ENCODE measurements around the gene LRRC59. TPM values are rescaled to one million over a fixed set of nuclear protein-coding genes. Genes with fewer than 3 reads are reported as not detected.

The LRRC59 gene
- total and polyA plus RNA-seq, 4 donors = 21.4 to 136 (median 75.6) TPM

DNA sequence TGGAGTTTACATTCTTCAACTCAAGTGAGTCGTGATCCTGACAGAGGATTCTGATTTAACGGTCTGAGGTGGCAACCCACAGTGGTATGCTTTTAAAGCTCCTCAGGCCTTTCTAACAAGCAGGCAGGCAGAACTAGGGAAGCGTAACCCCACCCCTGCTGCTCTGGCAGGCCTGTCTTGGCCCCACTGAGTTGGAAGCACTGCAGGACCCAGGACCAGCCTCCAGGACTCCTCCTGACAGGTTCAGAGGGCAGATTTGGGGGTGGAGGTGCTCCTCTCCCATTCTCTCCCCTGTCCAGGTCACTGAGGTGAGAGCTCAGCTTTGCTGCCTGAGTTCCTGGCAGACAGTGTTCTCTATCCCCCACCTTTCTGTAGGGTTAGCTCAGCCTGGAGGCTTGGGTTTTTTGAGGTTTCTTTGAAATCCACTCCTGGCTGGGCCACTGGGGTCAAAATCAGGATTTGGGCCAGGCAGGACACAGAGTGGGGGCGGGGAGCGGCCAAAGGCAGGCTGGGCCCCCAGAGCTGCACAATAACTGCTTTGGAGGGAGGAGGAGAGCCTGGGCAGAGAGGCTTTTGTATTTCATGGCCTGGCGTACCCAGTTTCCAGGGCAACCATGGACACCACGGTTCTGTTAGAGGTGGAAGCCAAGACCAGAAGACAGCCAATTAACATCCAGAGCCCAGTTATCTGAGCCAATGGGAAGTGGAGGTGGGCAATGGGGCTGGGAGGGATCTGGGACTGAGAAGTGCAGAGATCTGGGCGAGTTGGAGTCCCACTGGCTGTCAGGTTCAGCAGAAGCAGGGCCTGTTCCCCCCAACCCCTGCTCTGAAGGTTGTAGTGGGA lies 33.9 kb downstream of the LRRC59 start:
- WGBS = 74% methylated on average over 8 of the region's 8 CpGs
- TF ChIP-seq EGR1 (IDR thresholded peaks at IDR 0.05; ENCODE audit: low read depth in 2 of 2) (no peak), HNF4G (IDR thresholded peaks at IDR 0.05) (no peak), GABPA (IDR thresholded peaks at IDR 0.05 in 1 of 2, conservative IDR thresholded peaks at IDR 0.05 in 1 of 2) (no peak), FOXA2 (IDR thresholded peaks at IDR 0.05) (no peak)
- TF ChIP-seq, protein P1, sequence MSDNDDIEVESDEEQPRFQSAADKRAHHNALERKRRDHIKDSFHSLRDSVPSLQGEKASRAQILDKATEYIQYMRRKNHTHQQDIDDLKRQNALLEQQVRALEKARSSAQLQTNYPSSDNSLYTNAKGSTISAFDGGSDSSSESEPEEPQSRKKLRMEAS (IDR thresholded peaks at IDR 0.05) = no peak
- Histone ChIP-seq H3K4me3 (ENCODE audit: low read depth in 1 of 3, low read length in 3 of 3) (no peak overlapping the region), H3K9ac (ENCODE audit: low read depth in 1 of 2, low read length in 2 of 2) (no peak overlapping the region), H3K4me1 (ENCODE audit: control insufficient read depth in 4 of 4, insufficient read depth in 4 of 4, low read length in 3 of 4) (peaks cover 0 to 6% (median 3%) of the 10 kb centered on the region in 4 donors), H3K27me3 (ENCODE audit: control insufficient read depth in 4 of 4, insufficient read depth in 4 of 4, low read length in 3 of 4) (no peaks in the 10 kb centered on the region), H3K36me3 (ENCODE audit: control insufficient read depth in 4 of 4, insufficient read depth in 3 of 4, low read depth in 1 of 4, low read length in 3 of 4) (peaks cover 8 to 39% (median 24%) of the 10 kb centered on the region in 4 donors), H3K9me3 (ENCODE audit: control insufficient read depth in 4 of 4, low read length in 3 of 4) (no peaks in the 10 kb centered on the region), H3K27ac (ENCODE audit: low read depth in 1 of 2, low read length in 2 of 2) (no peak overlapping the region)
- DNase-seq (ENCODE audit: low spot score) = no peak

DNA sequence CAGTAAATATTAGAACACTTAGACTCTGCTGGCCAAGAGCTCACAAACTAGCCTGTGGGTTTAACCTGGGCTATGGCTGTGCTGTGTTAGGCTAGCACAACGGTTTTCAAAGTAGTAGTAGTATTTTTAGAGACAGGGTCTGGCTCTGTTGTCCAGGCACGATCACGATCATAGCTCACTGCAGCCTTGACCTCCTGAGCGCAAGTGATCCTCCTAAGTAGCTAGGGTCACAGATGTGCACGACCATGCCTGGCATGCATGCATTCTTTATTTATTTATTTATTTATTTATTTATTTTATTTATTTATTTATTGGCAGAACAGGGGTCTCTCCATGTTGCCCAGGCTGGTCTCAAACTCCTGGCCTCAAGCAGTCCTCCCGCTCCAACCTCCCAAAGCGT lies 34.7 kb downstream of the LRRC59 start:
- H3K4me3 ChIP-seq (ENCODE audit: low read depth in 1 of 3, low read length in 3 of 3) = no peak overlapping the region
- no peaks in the 10 kb centered on the region for H3K9me3 ChIP-seq (ENCODE audit: control insufficient read depth in 4 of 4, low read length in 3 of 4)
- 68% methylated on average over 7 of the region's 7 CpGs for WGBS
- no peak for DNase-seq (ENCODE audit: low spot score)
- peaks cover 2 to 36% (median 20%) of the 10 kb centered on the region in 4 donors for H3K36me3 ChIP-seq (ENCODE audit: control insufficient read depth in 4 of 4, insufficient read depth in 3 of 4, low read depth in 1 of 4, low read length in 3 of 4)
- H3K27me3 ChIP-seq (ENCODE audit: control insufficient read depth in 4 of 4, insufficient read depth in 4 of 4, low read length in 3 of 4) = no peaks in the 10 kb centered on the region
- H3K9ac ChIP-seq (ENCODE audit: low read depth in 1 of 2, low read length in 2 of 2) = no peak overlapping the region
- peaks cover 0 to 6% (median 3%) of the 10 kb centered on the region in 4 donors for H3K4me1 ChIP-seq (ENCODE audit: control insufficient read depth in 4 of 4, insufficient read depth in 4 of 4, low read length in 3 of 4)
- TF ChIP-seq FOXA2 (IDR thresholded peaks at IDR 0.05) (no peak), EGR1 (IDR thresholded peaks at IDR 0.05; ENCODE audit: low read depth in 2 of 2) (no peak)
- TF ChIP-seq, protein P1 (IDR thresholded peaks at IDR 0.05) = no peak
- TF ChIP-seq, protein P2, sequence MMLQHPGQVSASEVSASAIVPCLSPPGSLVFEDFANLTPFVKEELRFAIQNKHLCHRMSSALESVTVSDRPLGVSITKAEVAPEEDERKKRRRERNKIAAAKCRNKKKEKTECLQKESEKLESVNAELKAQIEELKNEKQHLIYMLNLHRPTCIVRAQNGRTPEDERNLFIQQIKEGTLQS (IDR thresholded peaks at IDR 0.05) = no peak
- H3K27ac ChIP-seq (ENCODE audit: low read depth in 1 of 2, low read length in 2 of 2) = no peak overlapping the region

DNA sequence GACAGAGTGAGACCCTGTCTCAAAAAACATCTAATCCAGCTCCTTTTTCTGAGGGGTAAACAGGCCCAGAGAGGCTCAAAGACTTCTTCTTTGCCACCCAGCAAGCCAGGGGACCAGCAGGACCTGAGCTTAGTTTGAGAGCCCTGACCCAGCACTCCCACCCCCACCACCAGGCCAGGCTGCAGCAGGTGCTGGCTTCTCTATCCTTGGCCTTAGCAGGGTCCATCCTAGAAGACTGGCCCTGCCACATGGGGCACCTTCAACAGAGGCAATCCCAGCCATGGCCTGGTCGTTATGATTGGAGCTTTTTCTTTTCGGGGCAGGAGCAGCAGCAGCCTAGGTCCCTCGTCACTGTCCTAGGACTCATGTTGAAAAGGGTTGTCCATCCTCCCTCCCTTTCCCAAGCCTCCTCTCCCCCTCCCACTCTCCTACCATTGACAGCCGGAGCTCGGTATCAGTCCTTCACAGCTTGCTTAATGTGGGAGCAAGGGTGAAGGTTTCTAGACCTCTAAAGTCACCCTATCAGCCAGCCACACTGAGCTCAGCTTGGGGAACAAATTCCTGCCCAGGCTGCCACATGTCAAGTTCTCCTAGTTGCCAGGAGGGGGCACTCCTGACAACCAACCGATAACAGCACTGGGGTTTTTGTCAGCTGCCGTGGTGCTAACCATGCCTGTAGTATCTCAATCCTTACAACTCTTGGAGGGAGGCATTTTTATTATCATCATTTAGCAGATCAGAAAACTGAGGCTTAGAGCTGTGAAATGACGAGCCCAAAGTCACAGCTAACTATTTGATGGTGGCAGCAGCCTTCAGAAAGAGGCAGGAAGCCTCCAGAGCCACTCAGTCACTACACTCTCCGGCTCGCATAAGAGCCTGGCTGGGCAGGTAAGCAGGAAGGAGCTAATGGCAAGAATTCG lies 35.5 kb downstream of the LRRC59 start:
- H3K36me3 ChIP-seq (ENCODE audit: control insufficient read depth in 4 of 4, insufficient read depth in 3 of 4, low read depth in 1 of 4, low read length in 3 of 4) = peaks cover 0 to 31% (median 16%) of the 10 kb centered on the region in 4 donors
- WGBS = 29% methylated on average over 11 of the region's 11 CpGs
- TF ChIP-seq JUND (IDR thresholded peaks at IDR 0.05) (no peak), RAD21 (IDR thresholded peaks at IDR 0.05) (peak; percentile 82 to 87), EGR1 (IDR thresholded peaks at IDR 0.05; ENCODE audit: low read depth in 2 of 2) (no peak), YY1 (IDR thresholded peaks at IDR 0.05) (no peak), HNF4A (conservative IDR thresholded peaks at IDR 0.05) (no peak), RXRA (IDR thresholded peaks at IDR 0.05) (no peak), GABPA (IDR thresholded peaks at IDR 0.05 in 1 of 2, conservative IDR thresholded peaks at IDR 0.05 in 1 of 2) (no peak), SP1 (IDR thresholded peaks at IDR 0.05) (no peak)
- TF ChIP-seq, protein P3, sequence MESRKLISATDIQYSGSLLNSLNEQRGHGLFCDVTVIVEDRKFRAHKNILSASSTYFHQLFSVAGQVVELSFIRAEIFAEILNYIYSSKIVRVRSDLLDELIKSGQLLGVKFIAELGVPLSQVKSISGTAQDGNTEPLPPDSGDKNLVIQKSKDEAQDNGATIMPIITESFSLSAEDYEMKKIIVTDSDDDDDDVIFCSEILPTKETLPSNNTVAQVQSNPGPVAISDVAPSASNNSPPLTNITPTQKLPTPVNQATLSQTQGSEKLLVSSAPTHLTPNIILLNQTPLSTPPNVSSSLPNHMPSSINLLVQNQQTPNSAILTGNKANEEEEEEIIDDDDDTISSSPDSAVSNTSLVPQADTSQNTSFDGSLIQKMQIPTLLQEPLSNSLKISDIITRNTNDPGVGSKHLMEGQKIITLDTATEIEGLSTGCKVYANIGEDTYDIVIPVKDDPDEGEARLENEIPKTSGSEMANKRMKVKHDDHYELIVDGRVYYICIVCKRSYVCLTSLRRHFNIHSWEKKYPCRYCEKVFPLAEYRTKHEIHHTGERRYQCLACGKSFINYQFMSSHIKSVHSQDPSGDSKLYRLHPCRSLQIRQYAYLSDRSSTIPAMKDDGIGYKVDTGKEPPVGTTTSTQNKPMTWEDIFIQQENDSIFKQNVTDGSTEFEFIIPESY (IDR thresholded peaks at IDR 0.05) = no peak
- TF ChIP-seq, protein P4, sequence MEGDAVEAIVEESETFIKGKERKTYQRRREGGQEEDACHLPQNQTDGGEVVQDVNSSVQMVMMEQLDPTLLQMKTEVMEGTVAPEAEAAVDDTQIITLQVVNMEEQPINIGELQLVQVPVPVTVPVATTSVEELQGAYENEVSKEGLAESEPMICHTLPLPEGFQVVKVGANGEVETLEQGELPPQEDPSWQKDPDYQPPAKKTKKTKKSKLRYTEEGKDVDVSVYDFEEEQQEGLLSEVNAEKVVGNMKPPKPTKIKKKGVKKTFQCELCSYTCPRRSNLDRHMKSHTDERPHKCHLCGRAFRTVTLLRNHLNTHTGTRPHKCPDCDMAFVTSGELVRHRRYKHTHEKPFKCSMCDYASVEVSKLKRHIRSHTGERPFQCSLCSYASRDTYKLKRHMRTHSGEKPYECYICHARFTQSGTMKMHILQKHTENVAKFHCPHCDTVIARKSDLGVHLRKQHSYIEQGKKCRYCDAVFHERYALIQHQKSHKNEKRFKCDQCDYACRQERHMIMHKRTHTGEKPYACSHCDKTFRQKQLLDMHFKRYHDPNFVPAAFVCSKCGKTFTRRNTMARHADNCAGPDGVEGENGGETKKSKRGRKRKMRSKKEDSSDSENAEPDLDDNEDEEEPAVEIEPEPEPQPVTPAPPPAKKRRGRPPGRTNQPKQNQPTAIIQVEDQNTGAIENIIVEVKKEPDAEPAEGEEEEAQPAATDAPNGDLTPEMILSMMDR (IDR thresholded peaks at IDR 0.05; ENCODE audit: low read depth, low read length, missing input control) = peak; percentile 76
- peak; percentile 68 for DNase-seq (ENCODE audit: low spot score)
- peaks cover 0 to 6% (median 3%) of the 10 kb centered on the region in 4 donors for H3K4me1 ChIP-seq (ENCODE audit: control insufficient read depth in 4 of 4, insufficient read depth in 4 of 4, low read length in 3 of 4)
- no peak overlapping the region for H3K9ac ChIP-seq (ENCODE audit: low read depth in 1 of 2, low read length in 2 of 2)
- H3K4me3 ChIP-seq (ENCODE audit: low read depth in 1 of 3, low read length in 3 of 3) = no peak overlapping the region
- H3K27ac ChIP-seq (ENCODE audit: low read depth in 1 of 2, low read length in 2 of 2) = no peak overlapping the region
- H3K27me3 ChIP-seq (ENCODE audit: control insufficient read depth in 4 of 4, insufficient read depth in 4 of 4, low read length in 3 of 4) = no peaks in the 10 kb centered on the region
- no peaks in the 10 kb centered on the region for H3K9me3 ChIP-seq (ENCODE audit: control insufficient read depth in 4 of 4, low read length in 3 of 4)

Measured in liver (tissue), 9 donors.